Fibroblast of lung (primary cell): Measurements from ENCODE around the gene RBM20. TPM values are rescaled to one million over a fixed set of nuclear protein-coding genes. Genes with fewer than 3 reads are reported as not detected.

Experiments
- DNase-seq, 2 donors: peaks; one replicate each; pipeline versions ENCODE4 v3.0.0 to v3.0.0-alpha.2; 2010; ENCODE audit warnings: low read depth in 2 of 2
- H2AFZ ChIP-seq: 2 replicates; pipeline ENCODE4 v1.5.1; 2012; ENCODE audit warnings: low read length, control low read depth, inconsistent platforms
- H3K27ac ChIP-seq: 2 replicates; pipeline ENCODE4 v1.5.1; 2011; ENCODE audit warnings: low read length, control low read depth; ENCODE audit not compliant: insufficient read depth
- H3K27me3 ChIP-seq: 2 replicates; pipeline ENCODE4 v1.5.1; 2011; ENCODE audit warnings: mild to moderate bottlenecking, low read length; ENCODE audit not compliant: control insufficient read depth, insufficient read depth
- H3K36me3 ChIP-seq: 2 replicates; pipeline ENCODE4 v1.5.1; 2011; ENCODE audit warnings: low read length; ENCODE audit not compliant: control insufficient read depth, insufficient read depth
- H3K4me1 ChIP-seq: 2 replicates; pipeline ENCODE4 v1.5.1; 2011; ENCODE audit warnings: low read length; ENCODE audit not compliant: control insufficient read depth, insufficient read depth; ENCODE audit errors: extremely low read depth
- H3K4me2 ChIP-seq: 2 replicates; pipeline ENCODE4 v1.5.1; 2011; ENCODE audit warnings: low read length, control low read depth; ENCODE audit not compliant: insufficient read depth; ENCODE audit errors: extremely low read depth
- H3K4me3 ChIP-seq, 4 experiments: fragments of 200-600 bp in 1 of 4; sonication (generic) in 1 of 4; replicated peaks in 1 of 4; 2 replicates each; pipeline ENCODE4 v1.5.1; 2011 to 2016; ENCODE audit warnings: low read length in 4 of 4, low read depth in 3 of 4, mild to moderate bottlenecking in 3 of 4, control low read depth in 2 of 4, inconsistent platforms in 1 of 4, mixed read lengths in 1 of 4; ENCODE audit not compliant: insufficient read depth in 1 of 4; ENCODE audit errors: control extremely low read depth in 1 of 4
- H3K79me2 ChIP-seq: 2 replicates; pipeline ENCODE4 v1.5.1; 2012; ENCODE audit warnings: mild to moderate bottlenecking, low read length, inconsistent platforms; ENCODE audit not compliant: control insufficient read depth, insufficient read depth
- H3K9ac ChIP-seq: 2 replicates; pipeline ENCODE4 v1.5.1; 2011; ENCODE audit warnings: mild to moderate bottlenecking, low read length, control low read depth; ENCODE audit not compliant: insufficient read depth
- H3K9me3 ChIP-seq: 2 replicates; pipeline ENCODE4 v1.5.1; 2012; ENCODE audit warnings: low read depth, low read length; ENCODE audit not compliant: control insufficient read depth, insufficient read depth
- H4K20me1 ChIP-seq: 2 replicates; pipeline ENCODE4 v1.5.1; 2011; ENCODE audit warnings: low read length; ENCODE audit not compliant: control insufficient read depth, insufficient read depth; ENCODE audit errors: extremely low read depth
- EZH2 ChIP-seq: IDR thresholded peaks from 2 replicates; pipeline ENCODE4 v1.5.1; 2012; ENCODE audit warnings: low read length, control low read depth, mild to moderate bottlenecking; ENCODE audit errors: missing control alignments
- polyA plus RNA-seq, 2 donors: library from polyadenylated mRNA; depleted of rRNA in 1 of 2; stranded (reverse) in 1 of 2; unstranded in 1 of 2; fragments of >200 nt; gene quantifications; 2 replicates each; pipeline ENCODE4 v1.2.1, GENCODE V29; 2011 to 2012; ENCODE audit warnings: missing spikeins in 1 of 2
- total RNA-seq: library from RNA; depleted of rRNA; stranded (reverse); fragments of >200 nt; gene quantifications from 2 replicates; pipeline ENCODE4 v1.2.1, GENCODE V29; 2014
- TF ChIP-seq, protein P1 (sequence below), 2 donors: IDR thresholded peaks in 1 of 2; conservative IDR thresholded peaks in 1 of 2; 1 replicate in 1 of 2; 2 replicates in 1 of 2; pipeline ENCODE4 v1.5.1; 2011 to 2012; ENCODE audit warnings: low read length in 2 of 2, control low read depth in 1 of 2, inconsistent platforms in 1 of 2, low read depth in 1 of 2, mild to moderate bottlenecking in 1 of 2

RBM20 gene
- total and polyA plus RNA-seq, 2 donors (not counting 1 experiment from before 2014, with no cell fraction given): under 0.01 to 0.05 TPM

DNA sequence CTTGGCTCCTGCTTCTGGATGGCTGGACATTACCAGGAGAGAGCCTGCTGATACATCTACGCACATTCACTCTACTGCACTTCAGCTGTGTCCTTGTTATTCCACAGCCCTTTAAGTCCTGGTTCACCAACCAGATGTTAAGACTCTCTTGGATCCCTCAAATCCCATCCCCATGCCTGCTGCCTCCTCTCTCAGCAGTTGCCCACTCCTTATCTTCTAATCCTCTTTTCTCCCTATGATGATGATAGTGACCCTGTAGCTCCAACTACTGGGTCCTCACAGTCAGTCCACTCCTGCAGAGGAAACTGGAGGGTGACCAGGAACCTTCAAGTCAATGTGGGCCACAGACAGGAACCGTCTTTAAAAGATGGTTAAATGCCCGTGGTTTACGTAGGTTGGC is 131.3 kb downstream of the RBM20 start:
- Histone ChIP-seq H3K9me3 (no peaks in the 10 kb centered on the region), H3K9ac (no peak overlapping the region), H3K36me3 (no peaks in the 10 kb centered on the region), H3K79me2 (no peaks in the 10 kb centered on the region), H3K4me2 (no peak overlapping the region), H2AFZ (no peak overlapping the region), H3K27me3 (peaks cover 3% of the 10 kb centered on the region), H3K4me3 (no peak overlapping the region), H3K4me1 (no peaks in the 10 kb centered on the region), H3K27ac (no peak overlapping the region), H4K20me1 (no peaks in the 10 kb centered on the region)
- TF ChIP-seq EZH2: no peak
- TF ChIP-seq, protein P1, sequence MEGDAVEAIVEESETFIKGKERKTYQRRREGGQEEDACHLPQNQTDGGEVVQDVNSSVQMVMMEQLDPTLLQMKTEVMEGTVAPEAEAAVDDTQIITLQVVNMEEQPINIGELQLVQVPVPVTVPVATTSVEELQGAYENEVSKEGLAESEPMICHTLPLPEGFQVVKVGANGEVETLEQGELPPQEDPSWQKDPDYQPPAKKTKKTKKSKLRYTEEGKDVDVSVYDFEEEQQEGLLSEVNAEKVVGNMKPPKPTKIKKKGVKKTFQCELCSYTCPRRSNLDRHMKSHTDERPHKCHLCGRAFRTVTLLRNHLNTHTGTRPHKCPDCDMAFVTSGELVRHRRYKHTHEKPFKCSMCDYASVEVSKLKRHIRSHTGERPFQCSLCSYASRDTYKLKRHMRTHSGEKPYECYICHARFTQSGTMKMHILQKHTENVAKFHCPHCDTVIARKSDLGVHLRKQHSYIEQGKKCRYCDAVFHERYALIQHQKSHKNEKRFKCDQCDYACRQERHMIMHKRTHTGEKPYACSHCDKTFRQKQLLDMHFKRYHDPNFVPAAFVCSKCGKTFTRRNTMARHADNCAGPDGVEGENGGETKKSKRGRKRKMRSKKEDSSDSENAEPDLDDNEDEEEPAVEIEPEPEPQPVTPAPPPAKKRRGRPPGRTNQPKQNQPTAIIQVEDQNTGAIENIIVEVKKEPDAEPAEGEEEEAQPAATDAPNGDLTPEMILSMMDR (conservative IDR thresholded peaks at IDR 0.05 in 1 of 2, IDR thresholded peaks at IDR 0.05 in 1 of 2; ENCODE audit: low read depth in 1 of 2, low read length in 2 of 2): no peak
- DNase-seq: no peak

DNA sequence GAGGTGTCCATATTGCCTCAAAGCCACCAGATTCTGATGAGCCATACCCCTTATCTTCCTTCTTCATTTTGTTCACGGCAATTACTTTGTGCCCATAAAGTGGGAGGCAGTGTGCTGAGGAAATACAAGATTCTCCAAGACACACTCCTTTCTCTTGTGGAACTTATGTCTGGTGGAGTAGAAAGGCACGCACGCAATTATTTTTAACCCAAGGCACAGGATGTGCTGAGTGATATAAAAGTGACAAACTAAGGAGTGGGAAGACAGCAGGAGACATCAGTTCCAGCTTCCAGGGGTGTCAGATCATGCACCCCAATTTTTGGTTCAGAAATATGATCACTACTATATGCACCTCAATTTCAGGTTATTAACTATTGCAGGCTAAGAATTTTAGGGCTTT is 132.9 kb downstream of the RBM20 start:
- no peak overlapping the region for H3K4me2 ChIP-seq
- no peaks in the 10 kb centered on the region for H3K36me3 ChIP-seq
- no peak overlapping the region for H3K27ac ChIP-seq
- H3K79me2 ChIP-seq: no peaks in the 10 kb centered on the region
- H3K27me3 ChIP-seq: peaks cover 3% of the 10 kb centered on the region
- H2AFZ ChIP-seq: no peak overlapping the region
- no peak for DNase-seq
- H3K4me3 ChIP-seq: no peak overlapping the region
- no peaks in the 10 kb centered on the region for H3K4me1 ChIP-seq
- no peak overlapping the region for H3K9ac ChIP-seq
- TF ChIP-seq EZH2: no peak
- TF ChIP-seq, protein P1 (conservative IDR thresholded peaks at IDR 0.05 in 1 of 2, IDR thresholded peaks at IDR 0.05 in 1 of 2; ENCODE audit: low read depth in 1 of 2, low read length in 2 of 2): no peak
- H4K20me1 ChIP-seq: no peaks in the 10 kb centered on the region
- H3K9me3 ChIP-seq: no peaks in the 10 kb centered on the region

DNA sequence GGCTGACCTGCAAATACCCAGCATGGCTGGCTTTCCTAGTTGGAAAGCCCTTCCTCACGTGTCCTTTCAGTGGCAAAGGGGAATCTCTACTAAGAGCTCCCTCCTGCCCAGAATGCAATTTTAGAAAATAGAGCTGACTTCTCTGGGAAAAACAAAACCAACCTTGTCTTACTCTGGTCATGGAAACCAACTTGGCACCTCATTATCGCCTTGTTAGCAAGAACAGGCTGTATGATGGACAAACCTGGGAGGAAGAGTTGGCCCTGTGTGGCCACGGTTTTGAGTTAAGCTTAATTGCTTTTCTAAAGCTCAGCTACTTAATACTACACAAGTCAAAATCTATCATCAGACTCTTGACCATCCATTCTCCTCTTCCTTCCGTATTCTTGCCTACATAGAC is 133.5 kb downstream of the RBM20 start:
- Histone ChIP-seq H3K4me2 (no peak overlapping the region), H3K27me3 (peaks cover 3% of the 10 kb centered on the region), H3K9me3 (no peaks in the 10 kb centered on the region), H4K20me1 (no peaks in the 10 kb centered on the region), H3K27ac (no peak overlapping the region), H3K4me1 (no peaks in the 10 kb centered on the region), H3K36me3 (no peaks in the 10 kb centered on the region), H3K4me3 (no peak overlapping the region), H3K79me2 (no peaks in the 10 kb centered on the region), H3K9ac (no peak overlapping the region), H2AFZ (no peak overlapping the region)
- TF ChIP-seq, protein P1 (conservative IDR thresholded peaks at IDR 0.05 in 1 of 2, IDR thresholded peaks at IDR 0.05 in 1 of 2; ENCODE audit: low read depth in 1 of 2, low read length in 2 of 2): no peak
- no peak for TF ChIP-seq EZH2
- DNase-seq: no peak
